ENCODE results near the gene ZNF24. TPM values are rescaled to one million over a fixed set of nuclear protein-coding genes. Genes with fewer than 3 reads are reported as not detected.

ZNF24 gene
- total and polyA plus RNA-seq, 12 donors = 10.3 to 55.1 (median 47.6) TPM

DNA sequence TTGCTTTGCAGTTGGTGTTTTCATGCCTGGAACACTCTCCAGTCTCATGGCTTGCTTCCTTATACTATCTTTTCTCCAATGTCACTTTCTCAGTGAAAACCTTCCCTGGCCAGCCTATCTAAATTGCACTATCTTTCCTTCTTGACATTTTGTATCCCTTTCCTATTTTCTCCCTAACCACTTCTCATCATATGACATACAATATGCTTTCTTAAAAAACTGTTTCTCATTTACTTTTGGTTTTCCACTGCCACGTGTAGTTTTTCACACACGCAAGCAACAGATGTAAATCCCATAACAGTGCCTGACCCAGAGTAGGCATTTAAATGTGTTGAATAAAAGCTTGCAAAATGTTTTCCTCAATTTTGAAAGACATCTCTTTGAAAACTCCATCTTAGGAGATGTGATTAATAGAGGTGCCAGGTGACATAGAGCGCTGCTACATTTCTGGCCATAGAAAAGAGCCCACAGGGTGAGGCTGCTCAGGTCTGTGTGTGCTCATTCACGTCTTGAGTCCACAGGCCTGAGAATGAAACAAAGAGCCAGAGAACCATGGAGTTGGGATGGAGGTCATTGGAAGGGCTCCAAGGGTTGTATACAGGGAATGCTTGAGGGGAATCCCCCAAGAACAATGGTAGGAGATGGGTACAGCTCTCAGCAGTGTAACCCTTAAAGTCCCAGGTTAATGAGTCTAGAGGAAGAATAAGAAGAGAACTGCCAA is 12.7 kb downstream of the ZNF24 start:
- intact Hi-C loops (cut with DNase I) = loop anchor here in 1 of 10 donors (10.0 kb wide), 1 partner anchor 47 kb away; no protein-coding TSS in a partner anchor
- TF ChIP-seq, protein P1, sequence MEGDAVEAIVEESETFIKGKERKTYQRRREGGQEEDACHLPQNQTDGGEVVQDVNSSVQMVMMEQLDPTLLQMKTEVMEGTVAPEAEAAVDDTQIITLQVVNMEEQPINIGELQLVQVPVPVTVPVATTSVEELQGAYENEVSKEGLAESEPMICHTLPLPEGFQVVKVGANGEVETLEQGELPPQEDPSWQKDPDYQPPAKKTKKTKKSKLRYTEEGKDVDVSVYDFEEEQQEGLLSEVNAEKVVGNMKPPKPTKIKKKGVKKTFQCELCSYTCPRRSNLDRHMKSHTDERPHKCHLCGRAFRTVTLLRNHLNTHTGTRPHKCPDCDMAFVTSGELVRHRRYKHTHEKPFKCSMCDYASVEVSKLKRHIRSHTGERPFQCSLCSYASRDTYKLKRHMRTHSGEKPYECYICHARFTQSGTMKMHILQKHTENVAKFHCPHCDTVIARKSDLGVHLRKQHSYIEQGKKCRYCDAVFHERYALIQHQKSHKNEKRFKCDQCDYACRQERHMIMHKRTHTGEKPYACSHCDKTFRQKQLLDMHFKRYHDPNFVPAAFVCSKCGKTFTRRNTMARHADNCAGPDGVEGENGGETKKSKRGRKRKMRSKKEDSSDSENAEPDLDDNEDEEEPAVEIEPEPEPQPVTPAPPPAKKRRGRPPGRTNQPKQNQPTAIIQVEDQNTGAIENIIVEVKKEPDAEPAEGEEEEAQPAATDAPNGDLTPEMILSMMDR (IDR thresholded peaks at IDR 0.05) = no peak
- H3K27ac ChIP-seq = no peak overlapping the region
- no peak overlapping the region for H3K4me3 ChIP-seq
- H3K9me3 ChIP-seq = peaks cover 0 to 9% (median 0%) of the 10 kb centered on the region in 11 donors
- ATAC-seq (peak in 3 of 8 donors; percentile 24 to 29 (median 26)), DNase-seq (no peak)
- peaks cover 0 to 26% (median 0%) of the 10 kb centered on the region in 9 donors for H3K4me1 ChIP-seq
- H3K27me3 ChIP-seq = no peaks in the 10 kb centered on the region
- H3K36me3 ChIP-seq = peaks cover 0 to 54% (median 23%) of the 10 kb centered on the region in 9 donors
- 66 to 67% methylated on average over 4 of the region's 4 CpGs for WGBS, 2 donors

DNA sequence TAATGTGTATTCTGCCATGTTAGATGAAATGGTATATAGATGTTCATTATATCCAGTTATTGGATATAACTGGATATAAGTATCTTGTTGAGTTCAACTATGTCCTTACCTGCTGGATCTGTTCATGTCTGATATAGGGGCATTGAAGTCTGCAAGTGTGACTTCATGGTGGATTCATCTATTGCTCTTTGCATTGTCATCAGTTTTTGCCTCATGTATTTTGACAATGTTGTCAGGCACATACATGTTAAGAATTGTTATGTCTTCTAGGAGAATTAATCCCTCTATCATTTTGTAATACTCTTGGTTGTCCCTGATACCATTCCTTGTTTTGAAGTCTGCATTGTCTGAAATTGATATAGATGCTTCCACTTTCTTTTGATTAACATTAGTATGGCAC is 15.4 kb downstream of the ZNF24 start:
- intact Hi-C loops (cut with DNase I) = no loop called here
- peaks cover 0 to 28% (median 10%) of the 10 kb centered on the region in 9 donors for H3K36me3 ChIP-seq
- TF ChIP-seq, protein P1 (IDR thresholded peaks at IDR 0.05) = no peak
- H3K4me1 ChIP-seq = peaks cover 0 to 11% (median 0%) of the 10 kb centered on the region in 9 donors
- H3K9me3 ChIP-seq = peaks cover 0 to 9% (median 0%) of the 10 kb centered on the region in 11 donors
- ATAC-seq (no peak), DNase-seq (no peak)
- H3K27ac ChIP-seq = no peak overlapping the region
- no peak overlapping the region for H3K4me3 ChIP-seq
- H3K27me3 ChIP-seq = no peaks in the 10 kb centered on the region

DNA sequence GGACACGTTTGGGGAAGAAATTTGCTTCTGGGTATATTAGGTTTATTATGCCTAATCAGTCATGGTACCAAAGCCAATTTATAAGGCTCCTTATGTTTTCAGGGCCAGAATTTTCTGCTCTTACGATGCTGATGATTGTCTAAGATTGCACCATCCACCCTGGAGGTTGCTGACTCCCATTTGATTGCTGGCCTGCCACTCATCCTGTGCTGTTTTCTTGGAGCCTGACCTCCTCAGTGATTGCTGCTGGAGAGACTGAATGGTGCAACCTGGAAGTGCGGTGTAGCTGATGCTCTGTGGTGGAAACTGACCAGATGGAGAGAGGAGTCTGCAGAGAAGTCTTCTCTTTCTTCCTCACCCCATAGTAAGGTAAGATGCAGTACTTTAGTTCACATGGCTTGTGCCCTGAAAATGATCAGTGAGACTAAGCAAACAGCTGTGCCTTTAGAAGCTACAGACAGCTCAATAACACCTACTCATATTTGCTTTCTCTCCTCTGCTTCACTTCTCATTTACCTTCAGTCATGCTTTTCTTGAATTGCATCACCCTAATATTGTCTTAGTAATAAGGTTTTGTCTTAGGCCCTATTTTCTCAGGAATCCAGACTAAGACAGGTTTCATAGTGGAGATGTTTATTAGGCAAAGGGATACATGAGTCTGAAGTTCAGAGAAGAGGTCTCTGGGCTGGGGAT is 17.4 kb downstream of the ZNF24 start:
- intact Hi-C loops (cut with DNase I) = no loop called here
- TF ChIP-seq, protein P1 (IDR thresholded peaks at IDR 0.05) = no peak
- DNase-seq = no peak
- peaks cover 0 to 7% (median 0%) of the 10 kb centered on the region in 9 donors for H3K4me1 ChIP-seq
- no peak overlapping the region for H3K27ac ChIP-seq
- no peak for ATAC-seq
- peaks cover 0 to 9% (median 0%) of the 10 kb centered on the region in 11 donors for H3K9me3 ChIP-seq
- no peaks in the 10 kb centered on the region for H3K27me3 ChIP-seq
- H3K36me3 ChIP-seq = peaks cover 0 to 7% (median 0%) of the 10 kb centered on the region in 9 donors
- no peak overlapping the region for H3K4me3 ChIP-seq
- 57 to 74% methylated on average over 3 of the region's 3 CpGs for WGBS, 2 donors

DNA sequence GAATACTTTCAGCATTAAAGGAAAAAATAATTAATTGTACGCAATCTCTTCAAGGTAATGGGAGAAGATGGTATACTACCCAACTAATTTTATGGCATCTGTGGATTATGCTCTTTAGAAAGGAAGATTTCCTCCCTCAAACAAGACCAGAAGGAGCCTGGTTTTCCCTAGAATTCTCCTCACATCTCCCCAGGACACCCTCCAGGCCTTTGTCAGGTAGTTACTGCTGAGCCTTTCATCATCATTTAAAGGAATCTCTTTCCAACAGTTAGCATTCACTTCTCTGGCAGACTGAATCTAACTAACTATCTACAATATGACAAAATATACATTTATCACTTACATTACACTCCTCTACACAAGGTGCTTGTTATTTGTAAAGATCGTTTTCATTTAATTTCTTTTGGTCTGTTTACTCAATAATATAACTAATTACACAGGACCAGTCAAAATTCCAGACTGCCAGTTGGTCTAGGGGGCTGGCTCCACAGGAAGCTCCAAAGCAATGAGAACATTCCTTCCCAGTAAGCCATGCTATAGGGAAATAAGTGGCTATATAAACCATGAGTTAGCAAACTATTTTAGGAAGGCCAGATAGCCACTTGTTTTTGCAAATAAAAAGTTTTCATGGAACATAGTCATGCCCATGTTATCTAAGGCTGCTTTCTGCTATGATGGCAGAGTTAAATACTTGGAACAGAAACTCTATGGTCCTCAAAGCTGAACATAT is 19.1 kb downstream of the ZNF24 start:
- Histone ChIP-seq H3K27me3 (no peaks in the 10 kb centered on the region), H3K36me3 (no peaks in the 10 kb centered on the region), H3K9me3 (peaks cover 0 to 9% (median 0%) of the 10 kb centered on the region in 11 donors), H3K4me3 (no peak overlapping the region), H3K4me1 (no peaks in the 10 kb centered on the region), H3K27ac (no peak overlapping the region)
- intact Hi-C loops (cut with DNase I) = no loop called here
- ATAC-seq (no peak), DNase-seq (no peak)
- 54 to 79% methylated on average over 2 of the region's 2 CpGs for WGBS, 2 donors
- TF ChIP-seq, protein P1 (IDR thresholded peaks at IDR 0.05) = no peak

Measured in heart right ventricle (tissue), 16 donors.